Central memory CD4-positive, alpha-beta T cell (primary cell): ENCODE data around the gene MIGA2.
A peak's percentile ranks its signal among the peaks of the same experiment; 100 is the strongest.

Experiments used
- DNase-seq: peaks from one replicate; pipeline ENCODE4 v3.0.0; 2022

MIGA2 gene

DNA sequence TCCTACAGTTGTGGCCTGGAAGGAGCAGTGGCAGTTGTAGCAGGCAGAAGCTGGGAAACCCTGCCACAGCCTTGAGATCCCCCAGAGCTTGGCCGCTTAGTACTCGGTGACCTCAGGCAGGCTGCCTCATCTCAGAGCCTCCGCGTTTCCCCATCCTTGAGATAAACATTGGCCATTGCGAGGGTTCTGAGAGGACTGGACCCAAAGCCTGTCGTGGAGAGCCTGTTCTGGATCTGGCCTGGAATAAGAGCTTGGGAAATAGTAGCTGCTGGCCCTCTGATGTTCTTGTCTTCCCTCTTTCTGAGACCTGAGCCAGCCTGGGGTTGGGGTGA is 1.3 kb downstream of the MIGA2 start:
- no peak for DNase-seq

GRCh38 chr9:129038109-129038852 is 1.9 kb downstream of the MIGA2 start:
- DNase-seq, result no peak

DNA sequence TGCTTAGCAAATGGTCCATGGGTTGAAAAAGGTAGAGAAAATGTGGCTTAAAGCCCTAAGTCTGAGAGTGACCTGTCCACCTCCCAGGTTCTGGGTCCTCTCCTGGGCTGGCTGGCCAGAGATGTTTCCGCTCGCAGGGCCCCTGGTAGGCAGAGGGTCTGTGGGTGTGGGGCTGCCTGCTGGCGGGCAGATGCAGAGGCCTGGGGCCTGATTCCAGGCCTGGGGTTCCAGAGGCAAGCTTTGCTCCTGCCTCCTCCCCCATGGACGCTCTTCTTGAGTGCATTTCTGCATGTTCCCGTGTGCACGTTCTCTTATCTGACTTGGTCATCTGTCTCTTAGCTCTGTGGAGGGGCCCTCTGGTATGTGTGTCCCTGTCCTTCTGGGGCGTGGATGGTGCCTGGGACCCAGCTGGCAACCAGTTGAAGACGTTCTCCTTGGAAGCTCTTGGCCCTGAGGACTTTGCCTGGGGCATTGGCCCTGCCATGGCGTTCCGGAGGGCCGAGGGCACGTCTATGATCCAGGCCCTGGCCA is 3.8 kb downstream of the MIGA2 start:
- DNase-seq, result no peak

GRCh38 chr9:129042016-129042415 is 5.6 kb downstream of the MIGA2 start:
- no peak for DNase-seq

GRCh38 chr9:129052592-129052991 is 16.2 kb downstream of the MIGA2 start:
- DNase-seq, result no peak

DNA sequence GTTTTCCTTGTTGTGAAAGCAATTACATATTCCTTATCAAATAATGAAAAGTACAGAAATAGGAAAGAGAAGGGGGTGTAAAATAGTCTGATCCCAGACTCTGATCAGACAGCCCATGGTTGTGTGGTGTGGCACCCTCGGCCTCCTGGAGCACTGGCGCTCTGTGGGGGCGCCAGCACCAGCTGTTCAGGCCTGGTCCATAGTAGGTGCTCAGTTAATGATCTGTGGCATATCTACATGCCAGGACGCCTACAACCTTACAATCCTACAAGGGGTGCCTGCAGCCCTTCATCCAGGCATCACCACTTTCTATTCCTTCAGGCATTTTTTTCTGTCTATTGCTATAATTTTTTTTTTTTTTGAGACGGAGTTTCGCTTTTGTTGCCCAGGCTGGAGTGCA is 16.6 kb downstream of the MIGA2 start:
- no peak for DNase-seq

DNA sequence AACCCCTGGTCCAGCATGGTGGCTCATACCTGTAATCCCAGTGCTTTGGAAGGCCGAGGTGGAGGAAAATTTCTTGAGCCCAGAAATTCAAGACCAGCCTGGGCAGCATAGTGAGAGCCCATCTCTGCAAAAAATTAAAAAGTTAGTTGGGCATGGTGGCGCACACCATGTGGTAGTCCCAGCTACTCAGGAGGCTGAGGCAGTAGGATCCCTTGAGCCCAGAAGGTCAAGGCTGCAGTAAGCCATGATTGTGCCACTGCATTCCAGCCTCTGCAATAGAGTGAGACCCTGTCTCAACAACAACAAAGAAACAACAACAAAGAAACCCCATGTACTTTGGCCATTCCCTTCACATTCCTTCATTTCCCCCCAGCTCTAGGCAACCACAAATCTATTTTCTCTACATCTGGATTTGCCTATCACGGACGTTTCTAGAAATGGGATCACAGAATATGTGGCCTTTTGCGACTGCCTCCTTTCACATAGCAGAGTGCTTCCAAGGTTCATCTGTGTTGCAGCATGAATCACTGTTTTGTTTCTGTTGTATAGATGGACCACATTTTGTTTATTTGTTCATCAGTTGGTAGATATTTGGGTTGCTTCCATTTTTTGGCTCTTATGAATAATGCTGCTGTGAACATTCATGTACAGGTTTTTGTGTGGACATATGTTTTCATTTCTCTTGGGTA is 17.9 kb downstream of the MIGA2 start:
- DNase-seq, result no peak

DNA sequence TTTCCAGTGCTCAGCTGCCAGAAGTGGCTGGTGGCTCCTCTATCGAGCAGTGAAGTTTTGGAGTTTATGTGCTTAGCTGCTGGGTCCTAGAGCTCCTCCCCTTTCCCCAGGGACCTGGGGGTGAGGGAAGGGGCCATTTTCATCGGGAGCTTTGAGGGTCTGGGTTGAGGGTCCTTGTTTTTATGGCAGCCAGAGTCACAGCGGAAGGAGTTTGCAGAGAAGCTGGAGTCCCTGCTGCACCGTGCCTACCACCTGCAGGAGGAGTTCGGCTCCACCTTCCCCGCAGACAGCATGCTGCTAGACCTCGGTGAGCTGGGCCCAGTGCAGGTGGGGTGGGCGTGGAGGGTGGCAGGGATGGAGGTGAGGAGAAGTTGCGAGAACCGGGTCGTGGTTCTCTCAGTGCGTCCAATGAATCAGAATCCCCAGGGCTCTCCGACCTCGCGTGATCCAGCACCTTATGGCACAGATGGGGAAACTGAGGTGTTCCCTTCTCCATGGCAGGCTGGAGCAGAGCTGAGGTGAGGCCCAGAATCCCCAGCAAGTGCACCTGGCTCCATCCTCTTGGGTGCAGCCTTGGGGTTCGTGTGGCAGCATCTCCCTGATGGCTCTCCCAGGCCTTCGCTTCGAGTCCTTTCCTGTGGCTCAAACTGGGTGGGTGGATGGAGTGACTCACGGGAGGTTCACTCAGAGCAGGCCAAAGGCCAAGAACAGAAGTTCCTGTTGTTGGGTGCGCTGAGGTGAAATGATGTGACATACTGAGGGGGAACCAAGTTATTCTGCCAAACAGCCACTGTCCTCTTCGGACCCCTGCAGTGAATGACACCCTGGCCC is 22.8 kb downstream of the MIGA2 start:
- DNase-seq, result no peak

DNA sequence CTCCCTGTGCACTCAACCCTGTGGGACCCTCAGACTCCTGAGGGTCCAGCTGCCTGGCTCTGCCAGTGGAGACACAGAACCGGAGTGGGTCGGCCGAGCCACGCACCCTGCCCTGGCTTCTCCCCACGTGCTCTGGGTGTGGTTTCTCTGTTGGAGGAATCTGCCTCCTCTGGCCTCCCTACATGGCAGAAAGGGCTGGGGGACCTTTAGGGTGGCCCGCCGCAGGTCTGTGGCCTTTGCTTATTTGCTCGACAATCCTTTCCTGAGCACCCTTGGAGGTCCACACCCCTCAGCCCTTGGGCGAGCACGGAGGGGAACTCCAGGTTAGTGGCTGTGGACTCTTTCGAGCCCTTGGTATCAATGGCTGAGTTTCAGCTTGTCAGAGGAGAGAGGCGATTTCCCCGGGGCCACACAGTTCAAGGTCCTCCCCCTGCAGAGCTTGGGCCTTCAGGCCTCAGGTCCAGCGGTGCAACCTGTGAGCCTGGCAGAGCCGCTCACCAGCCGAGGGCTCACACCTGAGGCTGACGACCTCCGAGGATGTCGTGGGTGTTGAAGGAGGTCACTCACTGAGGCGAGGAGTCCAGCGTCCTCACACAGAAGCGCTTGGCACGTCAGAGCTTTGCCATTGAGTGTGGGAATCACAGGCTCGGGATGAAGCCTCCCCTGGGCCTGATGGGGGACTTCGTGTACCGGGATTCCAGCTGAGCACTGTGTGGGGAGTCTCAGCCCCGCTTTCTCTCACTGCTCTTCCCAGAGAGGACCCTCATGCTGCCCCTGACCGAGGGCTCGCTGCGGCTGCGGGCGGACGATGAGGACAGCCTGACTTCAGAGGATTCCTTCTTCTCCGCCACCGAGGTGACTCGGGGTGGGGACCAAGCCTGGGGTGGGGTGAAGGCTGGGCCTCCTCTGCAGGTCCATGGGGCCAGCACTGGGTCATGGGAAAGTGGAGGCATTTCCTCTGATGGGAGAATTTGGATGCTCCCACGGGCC is 23.7 kb downstream of the MIGA2 start:
- no peak for DNase-seq

DNA sequence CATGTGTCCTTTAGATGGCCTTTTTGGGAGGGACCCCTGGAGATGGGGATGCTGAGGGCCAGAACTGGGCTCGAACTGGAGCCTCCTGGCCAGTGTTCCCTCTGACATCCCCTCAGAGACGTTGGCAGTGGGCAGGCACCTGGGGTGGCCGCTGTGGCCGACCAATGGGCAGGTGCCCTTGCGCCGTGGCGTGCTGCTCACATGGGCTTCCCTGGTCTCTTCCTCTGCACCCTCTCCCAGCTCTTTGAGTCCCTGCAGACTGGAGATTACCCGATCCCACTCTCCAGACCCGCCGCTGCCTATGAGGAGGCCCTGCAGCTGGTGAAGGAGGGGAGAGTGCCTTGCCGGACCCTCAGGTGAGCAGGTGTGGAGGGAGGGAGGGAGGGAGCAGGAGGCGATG is 24.6 kb downstream of the MIGA2 start:
- DNase-seq, result no peak

DNA sequence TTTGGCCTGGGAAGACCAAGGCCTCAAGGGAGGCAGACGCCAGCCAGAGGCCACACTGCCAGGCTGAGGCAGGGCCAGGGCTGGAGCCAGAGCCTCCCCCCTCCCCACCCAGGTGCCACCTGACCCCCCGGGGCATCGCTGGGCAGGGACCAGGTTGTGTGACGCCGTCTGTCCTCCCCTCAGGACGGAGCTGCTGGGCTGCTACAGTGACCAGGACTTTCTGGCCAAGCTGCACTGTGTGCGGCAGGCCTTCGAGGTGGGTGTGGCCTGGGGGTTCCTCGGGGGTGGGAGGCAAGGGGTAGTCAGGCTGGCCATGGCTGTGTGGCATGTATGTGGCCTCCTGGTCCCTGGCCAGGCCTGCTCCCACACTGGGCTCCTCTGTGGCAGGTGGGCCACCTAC is 26.6 kb downstream of the MIGA2 start:
- no peak for DNase-seq

- DNase-seq, result no peak
Observed at GRCh38 chr9:129064499-129064908, 28.1 kb downstream of the MIGA2 start.

GRCh38 chr9:129068110-129068509 is 31.7 kb downstream of the MIGA2 start:
- no peak for DNase-seq

DNA sequence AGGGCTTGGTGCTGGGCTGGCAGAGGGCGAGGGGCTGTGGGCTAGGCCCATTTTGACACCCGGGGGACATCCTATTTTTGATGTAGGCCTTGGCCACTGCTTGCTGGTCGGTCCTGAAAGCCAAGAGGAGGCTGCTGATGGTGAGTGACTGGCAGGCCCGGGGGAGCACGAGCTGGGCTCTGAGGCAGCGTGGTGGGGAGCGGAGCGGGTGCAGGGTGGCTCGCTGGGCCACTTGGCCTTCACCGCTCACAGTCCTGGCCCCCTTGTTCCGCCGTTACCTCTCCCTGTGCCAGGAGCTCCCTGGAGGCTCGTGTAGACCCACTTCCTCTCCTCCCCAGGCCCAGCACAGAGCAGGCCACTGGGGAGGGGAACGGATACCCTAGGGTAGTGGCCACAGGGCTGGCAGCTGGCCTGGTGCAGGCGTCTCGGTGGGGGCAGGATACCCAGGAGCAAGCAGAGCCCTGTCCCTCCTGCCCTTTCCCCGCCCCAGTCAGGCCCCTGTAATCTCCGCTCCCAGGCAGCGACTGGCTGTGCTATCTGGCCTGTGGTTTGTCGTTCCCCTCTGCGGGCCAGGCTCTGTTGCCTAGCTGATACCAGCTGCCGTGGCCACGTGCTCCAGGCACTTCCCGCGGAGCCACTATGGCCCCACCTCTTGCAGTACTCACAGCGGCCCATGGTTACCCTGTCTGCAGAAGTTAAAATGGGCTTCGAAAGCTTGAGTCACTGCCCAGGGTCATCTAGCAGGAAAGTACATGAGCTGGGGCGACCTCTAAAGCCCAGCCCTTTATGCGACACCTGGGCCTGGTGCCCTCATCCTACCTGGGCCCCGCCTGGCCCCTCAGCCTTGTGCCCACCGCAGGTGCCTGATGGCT is 32.8 kb downstream of the MIGA2 start:
- peak; percentile 63 for DNase-seq

DNA sequence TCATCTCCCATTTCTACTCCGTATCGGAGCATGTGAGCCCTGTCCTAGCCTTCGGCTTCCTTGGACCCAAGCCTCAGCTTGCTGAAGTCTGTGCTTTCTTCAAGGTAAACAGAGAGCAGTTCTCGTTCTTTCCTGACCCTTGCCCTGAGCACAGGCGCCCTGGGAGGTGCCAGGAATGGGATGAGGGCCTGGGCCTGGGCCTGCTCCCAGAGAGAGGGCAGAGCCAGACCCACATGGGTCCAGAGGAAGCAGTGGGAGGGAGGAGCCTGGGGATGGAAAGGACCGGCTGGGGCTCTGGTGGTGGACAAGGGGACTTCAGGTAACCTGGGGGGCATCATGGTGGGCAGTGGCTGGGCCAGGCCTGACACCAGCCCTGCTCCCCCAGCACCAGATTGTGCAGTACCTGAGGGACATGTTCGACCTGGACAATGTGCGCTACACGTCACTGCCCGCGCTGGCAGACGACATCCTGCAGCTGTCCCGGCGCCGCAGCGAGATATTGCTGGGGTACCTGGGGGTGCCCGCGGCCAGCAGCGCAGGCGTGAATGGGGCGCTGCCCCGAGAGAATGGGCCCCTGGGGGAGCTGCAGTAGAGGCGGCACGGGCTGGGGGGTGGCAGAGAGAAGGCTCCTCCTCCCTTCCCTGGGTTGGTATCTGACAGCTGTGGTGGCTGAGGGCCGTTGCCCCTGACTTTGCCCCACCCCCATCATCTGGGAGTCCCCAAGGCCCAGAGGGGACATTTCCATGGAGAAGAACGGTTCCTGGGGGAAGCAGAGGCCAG is 33.6 kb downstream of the MIGA2 start:
- no peak for DNase-seq

DNA sequence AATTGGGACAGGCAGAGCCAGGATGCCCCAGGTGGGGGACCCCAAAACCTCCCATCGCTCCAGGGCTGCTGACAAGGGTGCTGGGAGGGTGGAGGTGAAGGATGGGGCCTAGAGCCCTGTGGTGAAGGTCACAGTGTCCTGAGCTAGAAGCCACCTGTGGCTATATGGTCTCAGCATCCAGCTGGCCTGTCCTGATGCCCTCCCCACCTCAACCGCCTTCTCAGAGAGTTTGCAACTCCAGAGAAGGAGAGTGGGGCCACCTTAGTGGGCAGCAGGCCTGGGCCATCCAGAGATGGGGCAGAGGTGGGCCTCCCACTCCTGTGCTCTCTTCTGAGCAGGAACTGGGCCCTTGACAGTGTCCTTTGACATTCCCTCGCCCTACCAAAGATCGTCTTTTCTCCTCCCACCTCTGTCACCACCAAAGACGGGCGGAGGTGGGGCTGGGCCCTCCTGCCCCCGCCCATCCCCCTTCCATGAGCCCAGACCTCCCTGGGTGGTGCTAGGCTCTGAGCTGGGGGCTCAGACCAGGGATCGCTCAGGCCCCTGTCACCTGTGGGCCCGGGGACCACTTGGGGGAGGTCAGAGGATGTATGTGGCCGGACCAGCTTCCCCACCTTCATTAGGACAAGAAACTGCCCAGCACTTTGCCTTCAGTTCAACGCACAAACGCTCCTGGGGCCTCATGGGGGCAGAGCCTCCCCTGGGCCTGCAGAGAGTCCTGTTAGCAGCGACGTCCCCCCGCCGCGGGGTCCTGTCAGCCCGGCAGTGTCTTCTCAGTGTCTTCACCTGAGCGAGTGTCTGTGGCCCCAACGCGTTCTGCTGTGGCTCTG is 34.5 kb downstream of the MIGA2 start:
- DNase-seq, result no peak

- peak; percentile 24 for DNase-seq
Observed at GRCh38 chr9:129071526-129072126, 35.2 kb downstream of the MIGA2 start.

DNA sequence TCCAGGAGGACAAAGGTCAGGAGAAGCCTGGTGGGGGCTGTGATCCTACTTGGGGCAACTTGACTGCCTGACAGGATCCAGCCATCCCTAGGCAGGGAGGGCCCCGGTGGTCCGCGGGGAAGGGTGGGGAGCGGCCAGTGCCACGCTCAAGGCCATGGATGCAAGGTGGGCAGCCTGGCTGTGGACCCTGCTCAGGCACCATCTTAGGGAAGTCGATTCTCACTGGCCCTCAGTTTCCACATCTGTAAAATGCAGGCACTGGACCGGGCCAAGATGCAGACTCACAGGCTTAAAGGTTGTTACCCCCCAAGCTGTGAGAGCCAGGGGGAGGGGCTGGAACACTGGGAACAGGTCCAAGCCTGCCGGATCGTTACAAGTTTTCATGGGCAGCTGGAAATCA is 35.7 kb downstream of the MIGA2 start:
- DNase-seq, result no peak

DNA sequence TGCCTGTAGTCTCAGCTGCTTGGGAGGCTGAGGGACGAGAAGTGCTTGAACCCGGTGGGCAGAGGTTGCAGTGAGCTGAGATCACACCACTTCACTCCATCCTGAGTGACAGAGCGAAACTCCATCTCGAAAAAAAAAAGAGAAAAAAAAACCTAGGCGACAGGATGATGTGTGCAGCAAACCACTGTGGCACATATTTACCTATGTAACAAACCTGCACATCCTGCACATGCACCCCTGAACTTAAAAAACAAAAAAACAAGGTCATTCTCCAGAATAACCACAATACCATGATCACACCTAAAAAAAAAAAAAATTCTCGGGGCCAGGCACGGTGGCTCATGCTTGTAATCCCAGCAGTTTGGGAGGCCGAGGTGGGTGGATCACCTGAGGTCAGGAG is 37.0 kb downstream of the MIGA2 start:
- DNase-seq, result peak; percentile 63
